WTC11 (cell line): ENCODE measurements around the gene ANKRD22. TPM values are rescaled to one million over a fixed set of nuclear protein-coding genes. Genes with fewer than 3 reads are reported as not detected.
"Not testable (repeated sequence)": the region's sequence is repeated elsewhere in the genome, so short reads cannot be mapped to it uniquely, and the experiment has no call there.

ENCODE experiments used
- ATAC-seq: fragments of 200-7000 bp; cut with Tn5 transposase; 2 replicates; pipeline ENCODE4 v1.10.0; 2021; ENCODE audit warnings: mild to moderate bottlenecking, moderate library complexity
- CTCF ChIA-PET: fragments of 300-600 bp; sonication (Branson Sonifier 250); formaldehyde crosslinking; loops from one replicate; lab custom pipeline; 2021; ENCODE audit warnings: antibody characterized with exemption; lab: Charles Lee
- POLR2A ChIA-PET: fragments of 350-600 bp; sonication (Branson Sonifier 250); formaldehyde crosslinking; loops from one replicate; lab custom pipeline; 2021; ENCODE audit warnings: antibody characterized with exemption; lab: Charles Lee
- DNase-seq: peaks from one replicate; pipeline ENCODE4 v3.0.0; 2021; ENCODE audit warnings: low spot score
- H3K27ac Mint-ChIP-seq: 2 replicates; pipeline ENCODE4 v1.8.0; 2021; ENCODE audit warnings: mixed read lengths
- H3K27me3 Mint-ChIP-seq: 2 replicates; pipeline ENCODE4 v1.8.0; 2021; ENCODE audit warnings: low read depth, mild to moderate bottlenecking, moderate library complexity, mixed read lengths
- H3K36me3 Mint-ChIP-seq: 2 replicates; pipeline ENCODE4 v1.8.0; 2021; ENCODE audit warnings: mixed read lengths
- H3K4me1 Mint-ChIP-seq: 2 replicates; pipeline ENCODE4 v1.8.0; 2022; ENCODE audit warnings: mixed read lengths
- H3K4me3 Mint-ChIP-seq: 2 replicates; pipeline ENCODE4 v1.8.0; 2021; ENCODE audit warnings: mild to moderate bottlenecking, moderate library complexity, mixed read lengths
- H3K9me3 Mint-ChIP-seq: 2 replicates; pipeline ENCODE4 v1.8.0; 2021; ENCODE audit warnings: mixed read lengths
- CBFB ChIP-seq: sonication (generic); formaldehyde crosslinking; IDR thresholded peaks from 2 replicates; pipeline ENCODE4 v1.8.1; 2022; ENCODE audit warnings: mild to moderate bottlenecking, low read depth, missing genetic modification reagents
- GTF2I ChIP-seq: fragments of 250-450 bp; sonication (Bioruptor Pico); conservative IDR thresholded peaks from 2 replicates; pipeline ENCODE4 v1.4.0; 2021; ENCODE audit warnings: mild to moderate bottlenecking
- JUN ChIP-seq: sonication (generic); formaldehyde crosslinking; IDR thresholded peaks from 2 replicates; pipeline ENCODE4 v1.8.0; 2023; ENCODE audit warnings: mild to moderate bottlenecking, missing genetic modification reagents
- NFYB ChIP-seq: sonication (generic); formaldehyde crosslinking; conservative IDR thresholded peaks from 2 replicates; pipeline ENCODE4 v1.8.0; 2022; ENCODE audit warnings: low read depth, missing genetic modification reagents
- NR2C2 ChIP-seq: sonication (generic); formaldehyde crosslinking; IDR thresholded peaks from 2 replicates; pipeline ENCODE4 v1.8.0; 2022; ENCODE audit warnings: mild to moderate bottlenecking, missing genetic modification reagents
- PRRX2 ChIP-seq: fragments of 250-450 bp; sonication (Bioruptor Pico); IDR thresholded peaks from 2 replicates; pipeline ENCODE4 v1.8.0; 2021; ENCODE audit warnings: mild to moderate bottlenecking
- RORB ChIP-seq: fragments of 250-450 bp; sonication (Bioruptor Pico); IDR thresholded peaks from 2 replicates; pipeline ENCODE4 v1.9.0; 2021; ENCODE audit warnings: mild to moderate bottlenecking
- SMAD3 ChIP-seq: sonication (generic); formaldehyde crosslinking; IDR thresholded peaks from 2 replicates; pipeline ENCODE4 v1.8.0; 2022; ENCODE audit warnings: missing genetic modification reagents, mild to moderate bottlenecking, borderline replicate concordance
- ZBTB21 ChIP-seq: sonication (generic); formaldehyde crosslinking; IDR thresholded peaks from 2 replicates; pipeline ENCODE4 v1.8.1; 2023; ENCODE audit warnings: mild to moderate bottlenecking, missing genetic modification reagents, borderline replicate concordance
- ZNF121 ChIP-seq: sonication (generic); formaldehyde crosslinking; IDR thresholded peaks from 2 replicates; pipeline ENCODE4 v1.8.0; 2023; ENCODE audit warnings: missing genetic modification reagents
- ZNF416 ChIP-seq: fragments of 250-450 bp; sonication (Bioruptor Pico); IDR thresholded peaks from 2 replicates; pipeline ENCODE4 v1.9.0; 2021; ENCODE audit warnings: mild to moderate bottlenecking, inconsistent platforms
- ZNF423 ChIP-seq: fragments of 250-450 bp; sonication (Bioruptor Pico); IDR thresholded peaks from 2 replicates; pipeline ENCODE4 v2.1.2; 2022; ENCODE audit warnings: mild to moderate bottlenecking, moderate library complexity
- total RNA-seq: library from RNA; stranded (reverse); gene quantifications from 3 replicates; pipeline ENCODE4 v1.2.3, GENCODE V29; 2021
- TF ChIP-seq, protein P1 (sequence below): sonication (generic); formaldehyde crosslinking; conservative IDR thresholded peaks from 2 replicates; pipeline ENCODE4 v1.8.1; 2023; ENCODE audit warnings: mild to moderate bottlenecking, low read depth, missing genetic modification reagents, moderate library complexity
- TF ChIP-seq, protein P2 (sequence below): sonication (generic); formaldehyde crosslinking; IDR thresholded peaks from 2 replicates; pipeline ENCODE4 v1.8.0; 2022; ENCODE audit warnings: mild to moderate bottlenecking, missing genetic modification reagents
- TF ChIP-seq, protein P3 (sequence below): sonication (generic); formaldehyde crosslinking; IDR thresholded peaks from 2 replicates; pipeline ENCODE4 v1.8.0; 2022; ENCODE audit warnings: mild to moderate bottlenecking, missing genetic modification reagents
- TF ChIP-seq, protein P4 (sequence below): sonication (generic); formaldehyde crosslinking; IDR thresholded peaks from 2 replicates; pipeline ENCODE4 v1.8.1; 2022; ENCODE audit warnings: mild to moderate bottlenecking, moderate library complexity, missing genetic modification reagents
- TF ChIP-seq, protein P5 (sequence below): sonication (generic); formaldehyde crosslinking; IDR thresholded peaks from 2 replicates; pipeline ENCODE4 v1.8.1; 2023; ENCODE audit warnings: mild to moderate bottlenecking, moderate library complexity, missing genetic modification reagents
- TF ChIP-seq, protein P6 (sequence below): sonication (generic); formaldehyde crosslinking; IDR thresholded peaks from 2 replicates; pipeline ENCODE4 v1.8.1; 2023; ENCODE audit warnings: mild to moderate bottlenecking, missing genetic modification reagents

ANKRD22 gene
- total RNA-seq, 1 experiment from 2014 or later = not detected

DNA sequence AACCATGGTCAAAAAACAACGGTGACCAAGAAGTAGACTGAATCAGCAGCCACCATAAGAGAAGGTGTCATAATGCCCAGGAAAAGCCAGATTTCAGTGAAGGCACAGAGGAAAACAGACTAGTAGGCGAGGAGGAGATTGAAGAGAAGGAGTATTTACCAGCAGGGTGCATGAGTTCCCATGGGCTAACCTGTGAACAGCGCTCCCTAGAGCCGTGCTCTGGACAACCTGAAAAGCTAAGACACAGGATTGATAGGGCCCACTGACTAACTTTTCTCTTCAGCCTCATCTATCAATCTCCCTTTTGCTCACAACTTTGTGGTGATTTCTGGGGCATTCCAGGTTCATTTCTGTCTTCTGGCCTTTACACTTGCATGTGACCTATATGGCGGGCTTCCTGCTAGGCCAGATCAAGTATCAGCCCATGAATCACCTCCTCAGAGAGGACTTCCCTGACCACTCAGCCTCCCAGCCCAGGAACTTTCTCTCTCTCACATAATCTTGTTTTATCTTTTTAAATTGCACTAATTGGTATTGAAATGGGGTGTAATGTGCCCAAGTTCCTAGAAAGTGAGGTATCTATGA is 12.8 kb downstream of the ANKRD22 start (continued):
- TF ChIP-seq, protein P1, sequence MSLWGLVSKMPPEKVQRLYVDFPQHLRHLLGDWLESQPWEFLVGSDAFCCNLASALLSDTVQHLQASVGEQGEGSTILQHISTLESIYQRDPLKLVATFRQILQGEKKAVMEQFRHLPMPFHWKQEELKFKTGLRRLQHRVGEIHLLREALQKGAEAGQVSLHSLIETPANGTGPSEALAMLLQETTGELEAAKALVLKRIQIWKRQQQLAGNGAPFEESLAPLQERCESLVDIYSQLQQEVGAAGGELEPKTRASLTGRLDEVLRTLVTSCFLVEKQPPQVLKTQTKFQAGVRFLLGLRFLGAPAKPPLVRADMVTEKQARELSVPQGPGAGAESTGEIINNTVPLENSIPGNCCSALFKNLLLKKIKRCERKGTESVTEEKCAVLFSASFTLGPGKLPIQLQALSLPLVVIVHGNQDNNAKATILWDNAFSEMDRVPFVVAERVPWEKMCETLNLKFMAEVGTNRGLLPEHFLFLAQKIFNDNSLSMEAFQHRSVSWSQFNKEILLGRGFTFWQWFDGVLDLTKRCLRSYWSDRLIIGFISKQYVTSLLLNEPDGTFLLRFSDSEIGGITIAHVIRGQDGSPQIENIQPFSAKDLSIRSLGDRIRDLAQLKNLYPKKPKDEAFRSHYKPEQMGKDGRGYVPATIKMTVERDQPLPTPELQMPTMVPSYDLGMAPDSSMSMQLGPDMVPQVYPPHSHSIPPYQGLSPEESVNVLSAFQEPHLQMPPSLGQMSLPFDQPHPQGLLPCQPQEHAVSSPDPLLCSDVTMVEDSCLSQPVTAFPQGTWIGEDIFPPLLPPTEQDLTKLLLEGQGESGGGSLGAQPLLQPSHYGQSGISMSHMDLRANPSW = no peak
- TF ChIP-seq NFYB (CRISPR knock-in tag) (no peak), PRRX2 (CRISPR knock-in tag) (no peak), JUN (CRISPR knock-in tag) (no peak), GTF2I (CRISPR knock-in tag) (no peak), CBFB (CRISPR knock-in tag) (no peak), SMAD3 (CRISPR knock-in tag) (no peak)
- TF ChIP-seq, protein P2, sequence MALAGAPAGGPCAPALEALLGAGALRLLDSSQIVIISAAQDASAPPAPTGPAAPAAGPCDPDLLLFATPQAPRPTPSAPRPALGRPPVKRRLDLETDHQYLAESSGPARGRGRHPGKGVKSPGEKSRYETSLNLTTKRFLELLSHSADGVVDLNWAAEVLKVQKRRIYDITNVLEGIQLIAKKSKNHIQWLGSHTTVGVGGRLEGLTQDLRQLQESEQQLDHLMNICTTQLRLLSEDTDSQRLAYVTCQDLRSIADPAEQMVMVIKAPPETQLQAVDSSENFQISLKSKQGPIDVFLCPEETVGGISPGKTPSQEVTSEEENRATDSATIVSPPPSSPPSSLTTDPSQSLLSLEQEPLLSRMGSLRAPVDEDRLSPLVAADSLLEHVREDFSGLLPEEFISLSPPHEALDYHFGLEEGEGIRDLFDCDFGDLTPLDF (CRISPR knock-in tag) = no peak

DNA sequence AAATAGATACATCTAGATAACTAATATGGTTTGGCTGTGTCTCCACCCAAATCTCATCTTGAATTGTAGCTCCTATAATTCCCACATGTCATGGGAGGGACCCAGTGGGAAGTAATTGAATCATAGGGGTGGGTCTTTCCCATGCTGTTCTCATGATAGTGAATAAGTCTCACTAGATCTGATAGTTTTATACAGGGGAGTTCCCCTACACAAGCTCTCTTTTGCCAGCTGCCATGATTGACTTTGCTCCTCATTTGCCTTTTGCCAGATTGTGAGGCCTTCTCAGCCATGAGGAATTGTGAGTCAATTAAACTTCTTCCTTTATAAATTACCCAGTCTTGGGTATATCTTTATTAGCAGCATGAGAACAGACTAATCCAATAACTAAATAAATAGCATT is 14.0 kb downstream of the ANKRD22 start:
- H3K27ac Mint-ChIP-seq, H3K9me3 Mint-ChIP-seq, POLR2A ChIA-PET, H3K27me3 Mint-ChIP-seq, H3K4me1 Mint-ChIP-seq, H3K4me3 Mint-ChIP-seq, ATAC-seq, H3K36me3 Mint-ChIP-seq, DNase-seq: not testable (repeated sequence)
- CTCF ChIA-PET = interaction anchor here (1.0 to 4.0 kb wide), 5 partner anchors 12 to 150 kb away, joined by 3 to 84 read pairs (median 4); partner anchors contain the start of gene STAMBPL1

DNA sequence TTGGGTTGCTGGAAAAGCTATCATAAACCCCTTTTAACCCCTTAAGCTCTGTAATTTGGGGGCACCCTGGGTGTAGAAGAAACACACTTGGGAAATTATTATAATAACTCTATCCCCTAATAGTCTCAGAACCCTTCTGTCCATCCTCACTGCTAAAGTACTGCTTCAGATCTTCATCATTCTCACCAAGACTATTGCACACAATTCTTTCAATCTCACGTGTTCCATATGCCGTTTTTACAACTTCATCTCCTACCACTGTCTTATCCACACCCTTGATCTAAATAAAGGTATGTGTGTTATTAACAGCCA is 15.8 kb downstream of the ANKRD22 start:
- H3K4me3 Mint-ChIP-seq = no peak overlapping the region
- no peak for TF ChIP-seq ZNF416 (CRISPR knock-in tag)
- TF ChIP-seq, protein P3, sequence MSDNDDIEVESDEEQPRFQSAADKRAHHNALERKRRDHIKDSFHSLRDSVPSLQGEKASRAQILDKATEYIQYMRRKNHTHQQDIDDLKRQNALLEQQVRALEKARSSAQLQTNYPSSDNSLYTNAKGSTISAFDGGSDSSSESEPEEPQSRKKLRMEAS (CRISPR knock-in tag) = no peak
- TF ChIP-seq ZBTB21 = no peak
- TF ChIP-seq, protein P4, sequence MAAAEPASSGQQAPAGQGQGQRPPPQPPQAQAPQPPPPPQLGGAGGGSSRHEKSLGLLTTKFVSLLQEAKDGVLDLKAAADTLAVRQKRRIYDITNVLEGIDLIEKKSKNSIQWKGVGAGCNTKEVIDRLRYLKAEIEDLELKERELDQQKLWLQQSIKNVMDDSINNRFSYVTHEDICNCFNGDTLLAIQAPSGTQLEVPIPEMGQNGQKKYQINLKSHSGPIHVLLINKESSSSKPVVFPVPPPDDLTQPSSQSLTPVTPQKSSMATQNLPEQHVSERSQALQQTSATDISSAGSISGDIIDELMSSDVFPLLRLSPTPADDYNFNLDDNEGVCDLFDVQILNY (CRISPR knock-in tag) = no peak
- TF ChIP-seq RORB = no peak
- no peak for TF ChIP-seq ZNF121
- TF ChIP-seq, protein P5, sequence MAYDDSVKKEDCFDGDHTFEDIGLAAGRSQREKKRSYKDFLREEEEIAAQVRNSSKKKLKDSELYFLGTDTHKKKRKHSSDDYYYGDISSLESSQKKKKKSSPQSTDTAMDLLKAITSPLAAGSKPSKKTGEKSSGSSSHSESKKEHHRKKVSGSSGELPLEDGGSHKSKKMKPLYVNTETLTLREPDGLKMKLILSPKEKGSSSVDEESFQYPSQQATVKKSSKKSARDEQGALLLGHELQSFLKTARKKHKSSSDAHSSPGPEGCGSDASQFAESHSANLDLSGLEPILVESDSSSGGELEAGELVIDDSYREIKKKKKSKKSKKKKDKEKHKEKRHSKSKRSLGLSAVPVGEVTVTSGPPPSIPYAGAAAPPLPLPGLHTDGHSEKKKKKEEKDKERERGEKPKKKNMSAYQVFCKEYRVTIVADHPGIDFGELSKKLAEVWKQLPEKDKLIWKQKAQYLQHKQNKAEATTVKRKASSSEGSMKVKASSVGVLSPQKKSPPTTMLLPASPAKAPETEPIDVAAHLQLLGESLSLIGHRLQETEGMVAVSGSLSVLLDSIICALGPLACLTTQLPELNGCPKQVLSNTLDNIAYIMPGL = no peak
- TF ChIP-seq, protein P6, sequence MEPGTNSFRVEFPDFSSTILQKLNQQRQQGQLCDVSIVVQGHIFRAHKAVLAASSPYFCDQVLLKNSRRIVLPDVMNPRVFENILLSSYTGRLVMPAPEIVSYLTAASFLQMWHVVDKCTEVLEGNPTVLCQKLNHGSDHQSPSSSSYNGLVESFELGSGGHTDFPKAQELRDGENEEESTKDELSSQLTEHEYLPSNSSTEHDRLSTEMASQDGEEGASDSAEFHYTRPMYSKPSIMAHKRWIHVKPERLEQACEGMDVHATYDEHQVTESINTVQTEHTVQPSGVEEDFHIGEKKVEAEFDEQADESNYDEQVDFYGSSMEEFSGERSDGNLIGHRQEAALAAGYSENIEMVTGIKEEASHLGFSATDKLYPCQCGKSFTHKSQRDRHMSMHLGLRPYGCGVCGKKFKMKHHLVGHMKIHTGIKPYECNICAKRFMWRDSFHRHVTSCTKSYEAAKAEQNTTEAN (CRISPR knock-in tag) = no peak
- no peak for TF ChIP-seq ZNF423 (CRISPR knock-in tag)
- TF ChIP-seq NR2C2 (CRISPR knock-in tag) = no peak
- no peaks in the 10 kb centered on the region for H3K4me1 Mint-ChIP-seq
- H3K9me3 Mint-ChIP-seq = no peaks in the 10 kb centered on the region
- no peak for ATAC-seq
- ChIA-PET POLR2A (no interaction called here), CTCF (interaction anchor here (0.7 to 4.0 kb wide), 11 partner anchors 9 to 155 kb away, joined by 3 to 84 read pairs (median 5); partner anchors contain the start of genes FAS and STAMBPL1)
- H3K27ac Mint-ChIP-seq = no peak overlapping the region
- no peak for DNase-seq
- H3K27me3 Mint-ChIP-seq = no peaks in the 10 kb centered on the region; the same call in 1 of the 2 replicates
- H3K36me3 Mint-ChIP-seq = no peaks in the 10 kb centered on the region
